PC-9 (cell line): ENCODE results near the gene EIF2AK3.

Experiments
- CTCF ChIP-seq: fragments of 200-600 bp; sonication (generic); conservative IDR thresholded peaks from 2 replicates; pipeline ENCODE4 v1.6.1; 2017; ENCODE audit warnings: mixed run types, antibody characterized with exemption, mild to moderate bottlenecking, moderate library complexity
- EZH2 ChIP-seq: fragments of 200-600 bp; sonication (generic); IDR thresholded peaks from 2 replicates; pipeline ENCODE4 v1.8.0; 2017; ENCODE audit warnings: antibody characterized with exemption, low read depth

- TF ChIP-seq CTCF (no peak), EZH2 (no peak)
Observed at GRCh38 chr2:88621432-88621831, 5.8 kb downstream of the EIF2AK3 start.
